ENCODE results near the gene RPL12.

The RPL12 gene

GRCh38 chr9:127404631-127405030 lies 46.6 kb downstream of the RPL12 start:
- no peak for DNase-seq (ENCODE audit: low read depth in 2 of 2)

- DNase-seq (ENCODE audit: low read depth in 2 of 2) = no peak
These were observed 47.6 kb downstream of the RPL12 start for GRCh38 chr9:127403507-127404192.

GRCh38 chr9:127402401-127403090 lies 48.7 kb downstream of the RPL12 start:
- no peak for DNase-seq (ENCODE audit: low read depth in 2 of 2)

GRCh38 chr9:127399736-127400269 lies 51.4 kb downstream of the RPL12 start:
- DNase-seq (ENCODE audit: low read depth in 2 of 2) = no peak

- DNase-seq (ENCODE audit: low read depth in 2 of 2) = no peak
These were observed 52.3 kb downstream of the RPL12 start for GRCh38 chr9:127398715-127399400.

- no peak for DNase-seq (ENCODE audit: low read depth in 2 of 2)
These were observed 52.9 kb downstream of the RPL12 start for GRCh38 chr9:127398275-127398647.
